Measurements from ENCODE around the gene SYCP2L. TPM values are rescaled to one million over a fixed set of nuclear protein-coding genes. Genes with fewer than 3 reads are reported as not detected.

SYCP2L gene
- total and polyA plus RNA-seq, 2 of the 8 experiments (the other 6 are each of a cell fraction or from before 2014, with no cell fraction given), result 1.7 to 4.2 TPM

GRCh38 chr6:10964684-10965083, 77.8 kb downstream of the SYCP2L start:
- Histone ChIP-seq H2BK15ac (ENCODE audit: low read length) (no peak overlapping the region), H3K79me2 (ENCODE audit: control insufficient read depth in 1 of 2, insufficient read depth in 2 of 2, low read length in 2 of 2) (no peaks in the 10 kb centered on the region), H3K18ac (ENCODE audit: extremely low read depth, low read length) (no peak overlapping the region), H3K23me2 (ENCODE audit: low read depth, low read length) (no peaks in the 10 kb centered on the region), H4K91ac (replicated peaks; ENCODE audit: insufficient read length, low read length) (no peak overlapping the region), H2BK120ac (replicated peaks; ENCODE audit: low read depth, low read length) (no peak overlapping the region), H3K4me2 (ENCODE audit: insufficient read depth in 1 of 2, low read depth in 2 of 2, low read length in 2 of 2) (no peak overlapping the region), H3K4ac (replicated peaks; ENCODE audit: insufficient read length, low read depth, low read length) (no peak overlapping the region), H3K27ac (ENCODE audit: low read depth, low read length) (no peak overlapping the region), H2AFZ (ENCODE audit: low read length) (no peak overlapping the region), H2BK20ac (ENCODE audit: low read length) (no peak overlapping the region), H2BK5ac (ENCODE audit: low read depth, low read length) (no peak overlapping the region), H4K20me1 (replicated peaks in 1 of 2; ENCODE audit: control insufficient read depth in 1 of 2, insufficient read depth in 2 of 2, low read length in 2 of 2) (peaks cover 0 to 3% of the 10 kb centered on the region in 2 experiments), H3K14ac (ENCODE audit: insufficient read length) (no peak overlapping the region), H4K8ac (ENCODE audit: extremely low read depth, insufficient read depth, low read length) (no peak overlapping the region), H3K4me1 (replicated peaks in 1 of 4; ENCODE audit: control insufficient read depth in 3 of 4, insufficient read depth in 4 of 4, low read length in 3 of 4) (peaks cover 0 to 4% (median 0%) of the 10 kb centered on the region in 4 experiments; a peak in 1 of 7 replicates), H3K23ac (ENCODE audit: insufficient read length) (no peak overlapping the region), H4K5ac (ENCODE audit: insufficient read length, low read depth, low read length) (no peak overlapping the region), H3K9ac (replicated peaks in 1 of 4; ENCODE audit: extremely low read depth in 1 of 4, low read depth in 3 of 4, low read length in 3 of 4) (no peak overlapping the region), H3K56ac (replicated peaks; ENCODE audit: insufficient read length, low read depth, low read length) (no peak overlapping the region), H3K4me3 (ENCODE audit: extremely low read depth in 1 of 4, insufficient read depth in 2 of 4, low read depth in 3 of 4, low read length in 4 of 4) (no peak overlapping the region), H3K36me3 (ENCODE audit: control insufficient read depth in 2 of 4, insufficient read depth in 4 of 4, low read length in 3 of 4) (no peaks in the 10 kb centered on the region), H3K9me3 (ENCODE audit: insufficient read depth in 2 of 2, low read depth in 1 of 2, low read length in 1 of 2) (no peaks in the 10 kb centered on the region), H3K27me3 (replicated peaks in 1 of 4; ENCODE audit: control insufficient read depth in 3 of 4, extremely low read depth in 1 of 4, insufficient read depth in 3 of 4, low read length in 3 of 4) (peaks cover 21 to 60% (median 43%) of the 10 kb centered on the region in 4 experiments; a peak in 6 of 7 replicates), H2AK5ac (ENCODE audit: low read depth, low read length) (no peak overlapping the region), H2BK12ac (ENCODE audit: low read depth, low read length) (no peak overlapping the region), H3K79me1 (ENCODE audit: low read depth, low read length) (no peaks in the 10 kb centered on the region)
- ChIA-PET POLR2A (ENCODE audit: partially characterized antibody) (no interaction called here), CTCF (ENCODE audit: partially characterized antibody) (no interaction called here)
- FAIRE-seq (no peak), DNase-seq (ENCODE audit: low read depth in 1 of 2, low spot score in 2 of 2) (no peak)
- TF ChIP-seq FOSL1 (IDR thresholded peaks at IDR 0.05; ENCODE audit: insufficient read depth, low read depth, low read length), result no peak
- no peak for TF ChIP-seq ZNF274 (IDR thresholded peaks at IDR 0.05; ENCODE audit: borderline replicate concordance, extremely low read depth, low read length)
- TF ChIP-seq TAF7 (optimal IDR thresholded peaks at IDR 0.05; ENCODE audit: borderline replicate concordance, low read depth, low read length), result no peak
- no peak for TF ChIP-seq USF2 (IDR thresholded peaks at IDR 0.05; ENCODE audit: low read length)
- WGBS, 2 experiments (ENCODE audit: extremely low coverage in 1 of 2, insufficient coverage in 1 of 2, insufficient read length in 1 of 2, insufficient replicate concordance in 2 of 2, low coverage in 1 of 2, low lambda C conversion rate in 2 of 2, missing lambda C conversion rate in 1 of 2), result 80% methylated on average over 1 of the region's 1 CpG; no CpG with 5 or more reads in 1 of the 2 experiments
